Muscle of back (tissue), 11 donors: ENCODE measurements around the gene DIP2C. TPM values are rescaled to one million over a fixed set of nuclear protein-coding genes. Genes with fewer than 3 reads are reported as not detected.
"Not testable (repeated sequence)": the region's sequence is repeated elsewhere in the genome, so short reads cannot be mapped to it uniquely, and the experiment has no call there.

Source experiments
- DNase-seq, 3 donors: peaks; one replicate each; pipeline versions ENCODE4 v3.0.0 to v3.0.0-alpha.2; 2013
- polyA plus RNA-seq, 10 donors: library from polyadenylated mRNA; unstranded; fragments of 120-200 nt; gene quantifications; one replicate each; pipeline ENCODE4 v1.2.1, GENCODE V29; 2013; ENCODE audit not compliant: insufficient read length in 10 of 10

The DIP2C gene
- polyA plus RNA-seq, 10 donors = 23.3 to 30.9 (median 25.9) TPM

GRCh38 chr10:483261-483660 lies 206.2 kb downstream of the DIP2C start:
- DNase-seq = peak in 1 of 3 donors; percentile 74

- DNase-seq = no peak
These were observed 206.6 kb downstream of the DIP2C start for GRCh38 chr10:482848-483247.

DNA sequence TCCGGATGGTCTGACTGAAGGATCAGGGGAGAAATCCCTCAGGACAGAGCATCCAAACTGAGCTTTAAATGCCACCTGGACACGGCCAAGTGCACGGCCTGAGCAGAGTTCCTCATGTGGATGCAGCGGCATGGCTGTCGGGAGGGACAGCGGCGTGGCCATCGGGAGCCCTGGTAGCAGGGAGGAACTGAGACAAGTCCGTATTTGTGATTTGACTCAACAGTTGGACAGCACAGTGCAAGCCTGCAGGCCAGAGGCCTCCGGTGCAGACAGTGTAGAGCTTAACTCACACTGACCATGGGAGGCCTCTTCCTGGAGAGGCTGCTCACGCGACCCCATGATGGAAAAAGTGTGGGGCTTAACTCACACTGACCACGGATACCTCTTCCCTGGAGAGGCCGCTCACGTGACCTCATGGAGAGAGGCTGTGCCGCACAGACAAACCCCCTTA lies 207.4 kb downstream of the DIP2C start:
- DNase-seq = peak in 1 of 3 donors; percentile 59

- no peak for DNase-seq
These were observed 207.8 kb downstream of the DIP2C start for GRCh38 chr10:481628-482027.

- peak in 1 of 3 donors; percentile 52 for DNase-seq
These were observed 208.4 kb downstream of the DIP2C start for GRCh38 chr10:480928-481552.

DNA sequence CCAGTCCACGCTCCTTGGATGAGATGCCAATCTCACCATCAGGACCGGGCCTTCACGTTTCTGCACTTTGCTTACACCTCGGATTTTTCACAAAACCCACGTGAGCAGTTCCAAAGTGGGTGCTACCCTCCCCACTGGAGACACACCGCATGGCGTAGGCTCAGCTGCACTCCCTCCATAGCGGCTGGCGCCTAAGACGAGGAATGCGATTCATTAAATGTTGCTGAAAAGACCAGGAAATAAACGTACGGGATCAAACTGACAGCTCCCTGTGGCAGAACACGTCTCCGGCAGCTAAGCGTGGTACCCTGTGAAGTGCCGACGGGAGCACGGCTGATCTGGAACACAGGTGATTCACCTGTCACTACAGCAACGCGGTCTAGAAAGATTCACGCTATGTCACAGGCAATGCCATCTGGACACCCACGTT lies 209.0 kb downstream of the DIP2C start:
- DNase-seq = no peak

DNA sequence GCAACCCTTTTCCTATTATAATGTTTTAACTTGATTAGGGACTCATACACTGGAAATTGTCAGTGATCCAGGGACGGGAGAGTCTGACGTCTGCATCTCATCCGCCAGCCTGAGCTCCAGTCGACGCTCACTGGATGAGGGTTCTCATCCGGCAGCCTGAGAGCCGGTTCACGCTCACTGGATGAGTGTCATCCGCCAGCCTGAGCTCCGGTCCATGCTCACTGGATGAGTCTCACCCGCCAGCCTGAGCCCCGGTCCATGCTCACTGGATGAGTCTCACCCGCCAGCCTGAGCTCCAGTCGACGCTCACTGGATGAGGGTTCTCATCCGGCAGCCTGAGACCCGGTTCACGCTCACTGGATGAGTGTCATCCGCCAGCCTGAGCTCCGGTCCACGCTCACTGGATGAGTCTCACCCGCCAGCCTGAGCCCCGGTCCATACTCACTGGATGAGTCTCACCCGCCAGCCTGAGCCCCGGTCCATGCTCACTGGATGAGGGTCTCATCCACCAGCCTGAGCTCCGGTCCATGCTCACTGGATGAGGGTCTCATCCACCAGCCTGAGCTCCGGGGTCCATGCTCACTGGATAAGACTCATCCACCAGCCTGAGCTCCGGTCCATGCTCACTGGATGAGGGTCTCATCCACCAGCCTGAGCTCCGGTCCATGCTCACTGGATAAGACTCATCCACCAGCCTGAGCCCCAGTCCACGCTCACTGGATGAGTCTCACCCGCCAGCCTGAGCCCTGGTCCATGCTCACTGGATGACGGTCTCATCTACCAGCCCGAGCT lies 209.6 kb downstream of the DIP2C start:
- not testable (repeated sequence) for DNase-seq

GRCh38 chr10:478471-479245 lies 210.8 kb downstream of the DIP2C start:
- DNase-seq = no peak

- no peak for DNase-seq
These were observed 211.8 kb downstream of the DIP2C start for GRCh38 chr10:477620-478019.

GRCh38 chr10:476455-476780 lies 213.1 kb downstream of the DIP2C start:
- no peak for DNase-seq

DNA sequence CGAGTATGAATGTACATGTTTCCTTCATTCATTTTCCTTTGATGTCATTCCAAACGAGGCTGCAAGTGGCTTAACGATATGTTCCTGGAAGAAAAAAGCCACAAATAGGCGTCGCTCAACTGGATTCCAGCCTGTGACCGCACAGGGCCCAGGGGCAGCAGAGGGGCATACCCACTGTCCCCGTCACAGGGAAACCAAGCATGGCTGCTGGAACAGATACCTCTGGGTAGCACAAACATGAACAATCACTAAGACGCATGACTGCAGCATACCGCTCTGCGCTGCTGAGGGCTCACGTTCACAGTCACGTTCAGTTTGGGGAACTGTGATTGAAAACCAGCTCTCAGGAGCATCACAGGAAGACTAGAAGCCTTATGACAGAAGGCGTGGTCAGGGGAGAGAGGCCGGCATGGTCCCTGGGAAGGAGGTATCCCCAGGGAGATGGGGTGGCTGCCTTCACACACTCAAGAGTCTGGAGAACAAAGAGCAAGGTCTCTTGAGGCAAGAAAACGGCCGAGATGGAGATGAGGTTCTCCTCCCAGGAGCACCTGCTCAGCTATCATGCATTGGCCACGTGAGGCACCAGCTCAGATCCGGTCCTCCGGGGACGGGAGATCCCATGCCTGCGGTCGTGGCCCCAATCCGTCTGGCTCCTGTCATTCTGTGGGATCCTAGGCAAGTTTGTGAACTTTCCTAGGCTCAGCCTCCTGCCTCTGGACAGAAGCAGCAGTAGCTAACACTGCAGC lies 213.6 kb downstream of the DIP2C start:
- no peak for DNase-seq

- DNase-seq = no peak
These were observed 214.5 kb downstream of the DIP2C start for GRCh38 chr10:474946-475345.

- no peak for DNase-seq
These were observed 215.1 kb downstream of the DIP2C start for GRCh38 chr10:474406-474805.

DNA sequence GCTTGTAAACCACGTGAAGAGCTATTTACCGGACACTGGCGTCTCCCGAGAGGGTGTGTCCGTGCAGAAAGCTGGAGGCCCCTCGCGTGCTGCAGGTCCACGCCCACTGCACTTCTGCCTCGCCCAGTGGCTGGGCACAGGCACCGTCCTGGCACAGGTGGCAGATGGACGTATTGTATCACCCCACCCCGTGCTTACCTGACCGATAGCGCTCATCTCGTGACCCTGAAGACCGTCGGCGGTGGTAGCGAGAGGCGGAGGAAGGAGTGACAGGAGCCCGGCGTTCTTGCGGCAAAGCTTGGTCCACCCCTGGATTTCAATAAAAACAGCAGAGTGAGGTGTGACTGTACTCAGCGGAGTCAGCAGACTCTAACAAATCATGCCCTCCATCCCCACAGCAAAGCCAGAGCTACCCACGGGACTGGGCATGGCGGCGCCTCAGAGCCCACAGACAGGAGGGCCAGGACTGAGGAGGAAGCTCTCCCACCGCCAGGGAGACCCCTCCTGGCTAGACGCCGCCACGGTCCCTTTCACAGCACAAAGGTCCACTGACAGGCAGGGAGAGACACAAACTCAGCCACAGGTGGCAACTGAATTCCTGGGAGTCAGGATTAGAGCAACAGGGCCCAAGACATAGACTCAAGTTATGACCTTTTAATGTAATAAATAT lies 217.1 kb downstream of the DIP2C start:
- DNase-seq = no peak

DNA sequence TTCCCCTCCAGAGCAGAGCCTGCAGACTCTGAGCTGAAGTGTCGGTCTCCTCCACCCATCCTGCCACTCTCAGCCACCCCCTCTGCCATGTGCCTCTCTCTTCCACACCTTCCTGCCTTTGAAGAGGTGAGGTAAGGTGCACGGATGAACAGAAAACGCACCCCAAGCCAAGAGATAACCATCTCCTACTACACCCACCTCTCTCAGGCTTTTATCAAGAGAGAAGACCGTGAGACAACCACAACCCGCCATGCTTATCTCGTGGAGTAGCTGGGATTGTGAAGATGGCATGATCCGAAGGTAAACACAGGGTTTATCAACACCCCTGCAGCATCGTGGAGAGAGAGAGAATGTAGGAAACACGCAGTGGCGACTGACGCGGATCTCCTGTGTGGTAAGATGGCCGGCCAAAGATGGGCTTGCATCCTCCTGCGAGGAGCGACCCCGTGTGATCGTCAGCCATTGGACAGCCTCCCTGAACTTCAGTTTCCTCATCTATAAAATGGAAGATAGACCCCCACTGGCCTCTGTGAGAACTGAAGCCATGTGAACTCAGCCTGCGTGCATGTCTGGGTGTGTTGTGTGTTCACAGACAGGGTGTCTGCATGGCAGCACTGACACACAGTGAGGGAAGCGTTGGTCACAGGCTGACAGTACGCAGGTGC lies 219.0 kb downstream of the DIP2C start:
- no peak for DNase-seq

DNA sequence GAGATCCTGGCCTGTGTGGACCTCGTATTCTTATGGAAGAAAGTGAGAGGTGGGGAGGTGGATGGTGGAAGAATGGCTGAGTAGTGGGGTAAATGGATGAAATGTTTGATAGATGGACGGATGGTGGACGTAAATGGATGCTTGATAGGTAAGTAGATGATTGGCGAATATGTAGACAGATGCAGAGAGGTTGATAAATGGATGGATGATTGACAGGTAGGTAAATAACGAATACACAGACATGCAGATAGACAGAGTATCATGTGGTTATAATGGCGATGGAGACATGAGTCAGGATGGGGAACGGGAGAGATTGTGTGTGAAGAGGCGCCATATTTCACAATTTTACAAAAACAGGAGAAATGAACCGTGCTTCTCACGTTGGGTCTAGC lies 219.5 kb downstream of the DIP2C start:
- DNase-seq = no peak

DNA sequence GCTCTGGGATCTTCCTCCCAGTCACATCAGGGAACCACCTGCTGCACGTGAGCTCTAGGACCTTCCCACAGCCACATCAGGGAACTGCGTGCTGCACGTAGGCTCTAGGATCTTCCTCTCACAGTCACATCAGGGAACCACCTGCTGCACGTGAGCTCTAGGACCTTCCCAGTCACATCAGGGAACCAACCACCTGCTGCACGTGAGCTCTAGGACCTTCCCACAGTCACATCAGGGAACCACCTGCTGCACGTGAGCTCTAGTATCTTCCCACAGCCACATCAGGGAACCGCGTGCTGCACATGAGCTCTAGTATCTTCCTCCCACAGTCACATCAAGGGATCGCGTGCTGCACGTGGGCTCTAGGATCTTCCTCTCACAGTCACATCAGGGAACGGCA lies 229.7 kb downstream of the DIP2C start:
- DNase-seq = no peak

GRCh38 chr10:458421-458851 lies 231.0 kb downstream of the DIP2C start:
- no peak for DNase-seq

GRCh38 chr10:456486-456885 lies 233.0 kb downstream of the DIP2C start:
- no peak for DNase-seq

DNA sequence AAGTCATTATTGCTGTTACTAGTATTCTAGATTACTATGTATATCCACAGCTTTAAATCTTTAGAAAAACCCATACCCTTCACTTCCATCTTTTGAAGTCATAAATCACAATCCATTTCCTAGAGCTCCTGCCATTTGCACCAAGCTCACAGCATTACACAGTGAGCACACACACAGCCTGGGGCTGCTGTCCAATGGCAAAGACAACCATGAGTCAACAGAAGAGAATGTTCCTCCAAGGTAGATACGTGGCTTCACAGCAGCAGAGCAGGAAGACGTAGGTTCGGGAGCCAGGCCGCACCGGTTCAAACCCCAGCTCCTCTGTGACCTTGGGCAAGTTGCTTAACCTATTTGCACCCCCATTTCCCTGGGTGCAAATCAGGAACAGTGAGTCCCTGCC lies 234.6 kb downstream of the DIP2C start:
- peak; percentile 40 to 81 (median 47) for DNase-seq

- DNase-seq = no peak
These were observed 235.8 kb downstream of the DIP2C start for GRCh38 chr10:453647-454046.
